ENCODE results near the gene PKIG.
A peak's percentile ranks its signal among the peaks of the same experiment; 100 is the strongest.
"Not testable (repeated sequence)": the region's sequence is repeated elsewhere in the genome, so short reads cannot be mapped to it uniquely, and the experiment has no call there.

PKIG gene

DNA sequence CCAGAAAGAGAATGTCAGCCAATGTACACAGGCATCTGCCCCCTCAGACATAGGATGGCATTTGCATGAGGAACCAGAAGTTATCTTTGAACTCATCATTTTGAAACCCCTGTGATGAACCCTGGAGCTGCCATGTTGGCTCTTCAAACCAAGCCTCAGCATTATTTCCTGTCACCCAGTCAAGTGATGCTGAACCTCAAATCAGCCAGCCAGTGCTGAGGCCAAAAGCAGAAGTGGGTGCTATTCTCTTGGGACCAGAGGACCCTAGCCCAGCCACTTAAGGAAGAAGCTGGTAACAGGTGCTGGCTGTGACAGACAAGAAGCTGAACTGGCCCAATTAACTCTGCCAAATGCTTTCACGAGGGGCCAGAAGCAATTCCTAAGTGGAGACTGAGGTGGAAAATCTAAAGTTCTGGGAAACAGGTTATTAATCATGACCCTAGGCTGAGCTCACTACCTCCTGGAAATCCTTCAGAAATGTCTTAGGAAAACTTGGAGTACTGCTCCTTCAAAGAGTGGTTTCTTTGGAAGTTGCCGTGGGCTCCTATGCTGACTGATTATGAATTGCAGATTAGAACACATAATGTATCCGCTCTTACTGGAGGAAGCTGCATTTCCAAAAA lies 4.0 kb downstream of the PKIG start:
- Histone ChIP-seq H3K4me3 (peak overlapping the region; percentile 65), H3K27ac (peak overlapping the region; percentile 82 to 86)
- TF ChIP-seq, protein P1, sequence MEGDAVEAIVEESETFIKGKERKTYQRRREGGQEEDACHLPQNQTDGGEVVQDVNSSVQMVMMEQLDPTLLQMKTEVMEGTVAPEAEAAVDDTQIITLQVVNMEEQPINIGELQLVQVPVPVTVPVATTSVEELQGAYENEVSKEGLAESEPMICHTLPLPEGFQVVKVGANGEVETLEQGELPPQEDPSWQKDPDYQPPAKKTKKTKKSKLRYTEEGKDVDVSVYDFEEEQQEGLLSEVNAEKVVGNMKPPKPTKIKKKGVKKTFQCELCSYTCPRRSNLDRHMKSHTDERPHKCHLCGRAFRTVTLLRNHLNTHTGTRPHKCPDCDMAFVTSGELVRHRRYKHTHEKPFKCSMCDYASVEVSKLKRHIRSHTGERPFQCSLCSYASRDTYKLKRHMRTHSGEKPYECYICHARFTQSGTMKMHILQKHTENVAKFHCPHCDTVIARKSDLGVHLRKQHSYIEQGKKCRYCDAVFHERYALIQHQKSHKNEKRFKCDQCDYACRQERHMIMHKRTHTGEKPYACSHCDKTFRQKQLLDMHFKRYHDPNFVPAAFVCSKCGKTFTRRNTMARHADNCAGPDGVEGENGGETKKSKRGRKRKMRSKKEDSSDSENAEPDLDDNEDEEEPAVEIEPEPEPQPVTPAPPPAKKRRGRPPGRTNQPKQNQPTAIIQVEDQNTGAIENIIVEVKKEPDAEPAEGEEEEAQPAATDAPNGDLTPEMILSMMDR (IDR thresholded peaks at IDR 0.05): no peak

DNA sequence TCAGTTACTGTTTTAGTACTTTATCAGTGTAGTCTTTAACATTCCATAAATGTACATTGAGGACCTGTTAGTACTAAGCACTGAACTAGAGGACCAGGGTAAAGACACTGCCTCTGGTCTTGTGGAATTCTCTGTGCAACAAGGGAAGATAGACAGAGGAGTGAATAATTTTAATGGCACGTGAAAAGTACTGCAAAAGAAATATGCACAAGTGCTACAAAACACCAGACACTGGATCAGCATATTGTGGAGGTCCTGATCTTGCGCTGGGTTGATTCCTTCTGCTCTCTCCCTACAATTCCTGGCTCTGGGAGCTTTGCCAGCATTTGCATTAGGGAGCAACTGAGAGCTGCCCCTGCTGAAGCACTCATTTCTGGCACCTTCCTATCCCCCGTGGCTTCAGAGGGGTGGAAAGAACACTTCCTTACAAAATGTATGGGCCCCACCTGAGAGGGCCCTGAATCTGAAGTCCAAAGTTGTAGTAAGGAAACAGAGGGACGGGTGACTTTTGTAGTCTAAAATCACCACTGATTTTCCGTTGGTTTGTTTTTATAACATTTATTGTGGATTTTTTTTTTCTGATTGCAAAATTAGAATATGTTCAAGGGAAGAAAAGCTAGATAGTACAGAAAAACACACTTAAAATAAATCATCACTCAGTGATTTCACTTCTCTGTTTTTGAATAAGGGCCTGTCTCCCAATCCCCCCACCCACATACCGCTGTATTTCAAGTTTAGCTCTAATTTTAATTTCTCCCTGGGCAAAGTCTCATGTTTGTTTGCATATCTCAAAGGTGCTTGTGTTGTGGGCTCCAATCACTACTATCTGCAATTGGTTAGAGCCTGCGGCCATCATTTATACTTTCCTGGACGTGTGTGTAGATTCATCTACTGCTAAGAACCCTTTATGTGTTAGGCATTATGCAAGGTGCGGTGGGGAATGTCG lies 4.9 kb downstream of the PKIG start:
- TF ChIP-seq, protein P1 (IDR thresholded peaks at IDR 0.05): no peak
- peak overlapping the region; percentile 82 to 86 for H3K27ac ChIP-seq
- peak overlapping the region; percentile 65 for H3K4me3 ChIP-seq
- DNase-seq (ENCODE audit: low spot score): no peak

More for the DNA sequence above, 4.0 kb downstream of the PKIG start:
- no peak for DNase-seq (ENCODE audit: low spot score)

DNA sequence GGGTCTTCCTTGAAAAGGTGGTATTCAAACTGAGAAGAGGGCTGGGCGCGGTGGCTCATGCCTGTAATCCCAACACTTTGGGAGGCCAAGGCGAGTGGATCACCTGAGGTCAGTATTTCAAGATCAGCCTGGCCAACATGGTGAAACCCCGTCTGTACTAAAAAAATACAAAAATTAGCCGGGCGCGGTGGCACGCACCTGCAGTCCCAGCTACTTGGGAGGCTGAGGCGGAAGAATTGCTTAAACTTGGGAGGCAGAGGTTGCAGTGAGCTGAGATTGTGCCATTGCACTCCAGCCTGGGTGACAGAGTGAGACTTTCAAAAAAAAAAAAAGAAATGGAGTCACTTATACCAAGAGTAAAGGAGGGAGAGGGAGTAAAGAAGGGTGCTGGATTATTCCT lies 5.9 kb downstream of the PKIG start:
- not testable (repeated sequence) for DNase-seq (ENCODE audit: low spot score)
- Histone ChIP-seq H3K4me3 (peak overlapping the region; percentile 7), H3K27ac (peak overlapping the region; percentile 82 to 86)

DNA sequence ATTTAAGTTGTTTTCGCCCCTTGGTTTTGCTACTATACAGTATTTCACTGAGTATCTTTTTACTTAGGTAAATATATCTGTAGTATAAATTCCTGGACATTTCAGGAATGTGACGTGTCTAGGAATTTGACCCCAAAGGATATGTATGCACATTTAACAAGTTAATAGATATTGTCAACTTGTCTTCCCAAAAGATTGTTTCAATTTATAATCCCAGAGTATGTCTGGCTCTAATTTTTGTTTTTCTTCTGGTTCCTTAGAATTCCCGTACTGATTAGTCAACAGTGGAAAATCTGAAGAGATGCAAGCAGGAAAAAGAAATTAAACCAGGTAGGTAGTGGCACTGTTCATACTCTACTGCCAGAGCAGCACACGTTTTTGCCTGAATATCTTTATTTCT lies 7.2 kb downstream of the PKIG start:
- Histone ChIP-seq H3K27ac (peak overlapping the region in 1 of 2 donors; percentile 44), H3K4me3 (no peak overlapping the region)
- no peak for DNase-seq (ENCODE audit: low spot score)
- TF ChIP-seq, protein P1 (IDR thresholded peaks at IDR 0.05): no peak

DNA sequence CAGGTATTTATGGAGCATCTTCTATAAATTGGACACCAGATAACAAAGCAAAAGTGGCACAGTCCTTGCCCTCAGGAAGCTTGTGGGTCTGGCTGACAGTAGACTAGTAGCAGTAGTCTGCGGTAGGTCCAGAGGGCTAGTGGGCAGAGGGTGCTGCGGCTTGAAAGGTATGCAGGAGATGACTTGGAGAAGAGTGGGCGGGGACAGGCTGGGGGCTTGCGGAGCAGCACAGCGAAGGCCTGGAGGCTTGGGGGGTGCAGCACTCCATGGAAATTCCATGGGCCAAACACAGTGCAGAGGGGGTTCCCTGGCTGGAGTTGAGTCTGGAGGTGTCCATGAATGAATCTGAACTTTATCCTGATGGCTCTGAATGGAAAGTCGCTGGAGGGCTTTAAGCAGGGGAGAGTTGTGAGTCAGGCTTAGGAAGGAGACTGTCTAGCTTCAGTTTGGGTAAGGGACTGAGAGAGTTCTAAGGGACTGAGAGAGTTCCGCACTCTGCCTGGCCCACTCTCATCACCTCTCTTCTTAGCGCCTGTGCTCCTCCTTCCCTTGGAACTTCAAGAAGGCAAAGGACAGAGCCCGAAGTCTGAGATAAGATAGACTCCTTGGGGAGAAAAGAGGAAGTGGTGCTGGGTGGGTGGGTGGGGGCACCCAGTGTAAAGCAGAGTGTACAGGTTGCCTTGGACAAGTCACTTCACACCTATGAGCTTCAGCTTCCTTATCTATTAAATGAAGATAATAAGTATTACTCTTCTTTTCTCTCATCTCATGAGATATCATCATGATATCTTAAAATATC lies 8.8 kb downstream of the PKIG start:
- DNase-seq (ENCODE audit: low spot score): no peak
- TF ChIP-seq, protein P1 (IDR thresholded peaks at IDR 0.05): no peak
- peak overlapping the region in 1 of 2 donors; percentile 81 for H3K27ac ChIP-seq

DNA sequence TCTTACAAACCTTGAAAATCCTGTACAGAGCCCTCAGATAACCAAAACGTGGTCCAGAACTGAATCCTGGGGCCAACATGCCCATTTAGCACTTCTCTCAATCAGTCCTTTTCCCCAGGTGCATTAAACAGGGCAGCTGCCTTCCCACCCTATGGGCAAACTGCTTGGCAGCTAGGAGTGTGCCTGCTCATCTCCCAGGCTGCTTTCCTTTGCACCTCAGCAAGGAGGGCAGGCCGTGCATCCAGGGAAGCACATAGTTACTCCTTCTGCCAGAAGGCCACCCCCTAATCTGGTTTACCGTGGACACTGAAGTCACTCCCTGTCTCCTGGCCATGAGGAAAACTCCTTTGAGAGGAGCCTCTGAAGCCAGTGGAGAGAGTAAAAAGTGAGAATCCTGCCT lies 10.0 kb downstream of the PKIG start:
- DNase-seq (ENCODE audit: low spot score): no peak
- TF ChIP-seq, protein P1 (IDR thresholded peaks at IDR 0.05): no peak
- Histone ChIP-seq H3K4me3 (no peak overlapping the region), H3K27ac (peak overlapping the region; percentile 27 to 81)

More for the DNA sequence above, 8.8 kb downstream of the PKIG start:
- no peak overlapping the region for H3K4me3 ChIP-seq

DNA sequence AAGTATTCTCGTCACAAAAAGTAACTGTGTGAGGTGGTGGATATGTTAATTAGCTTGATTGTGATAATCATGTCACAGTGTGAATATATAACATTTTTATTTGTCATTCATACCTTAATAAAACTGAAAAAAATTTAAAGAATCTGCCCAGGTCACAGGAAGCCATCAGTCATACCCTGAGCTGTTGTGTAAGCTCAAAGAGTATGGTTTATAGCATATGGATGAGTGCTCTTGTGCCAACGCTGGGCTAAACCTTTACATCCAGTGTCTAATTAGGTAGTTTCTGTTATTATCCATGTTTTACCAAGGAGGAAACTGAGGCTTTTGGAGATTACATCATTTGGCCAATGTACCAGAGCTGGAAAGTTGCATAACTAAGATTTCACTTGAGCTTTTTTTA lies 11.4 kb downstream of the PKIG start:
- H3K27ac ChIP-seq: peak overlapping the region; percentile 73 to 81

More for the DNA sequence above, 11.4 kb downstream of the PKIG start:
- TF ChIP-seq, protein P1 (IDR thresholded peaks at IDR 0.05): no peak
- H3K4me3 ChIP-seq: no peak overlapping the region
- no peak for DNase-seq (ENCODE audit: low spot score)

Data from coronary artery (tissue), 2 donors.